GF-D8 (cell line): Measurements from ENCODE around the gene PALLD.
A peak's percentile ranks its signal among the peaks of the same experiment; 100 is the strongest.
"Not testable (repeated sequence)": the region's sequence is repeated elsewhere in the genome, so short reads cannot be mapped to it uniquely, and the experiment has no call there.

Experiments
- DNase-seq: peaks from one replicate; lab custom pipeline; 2025; lab: John Stamatoyannopoulos, UW

The PALLD gene

DNA sequence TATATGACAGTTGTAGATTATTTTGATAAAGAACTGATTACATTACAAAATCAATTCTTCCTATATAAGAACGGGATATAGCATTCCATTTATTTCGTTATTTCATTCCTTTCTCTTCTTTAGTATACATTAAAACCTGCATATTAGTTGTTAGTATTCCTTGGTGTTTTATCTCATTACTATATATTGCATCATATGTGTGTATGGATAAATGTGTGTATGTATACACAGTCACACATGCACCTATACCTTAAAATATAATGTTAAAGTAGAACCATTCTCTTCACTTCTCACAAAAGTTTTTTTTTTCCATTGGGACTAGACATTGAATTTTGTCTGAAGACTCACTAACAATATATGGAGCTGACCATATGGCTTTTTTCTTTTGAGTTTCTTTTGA lies 5.3 kb upstream of the PALLD start:
- DNase-seq: no peak

GRCh38 chr4:168498251-168498650 lies 1.4 kb downstream of the PALLD start:
- no peak for DNase-seq

DNA sequence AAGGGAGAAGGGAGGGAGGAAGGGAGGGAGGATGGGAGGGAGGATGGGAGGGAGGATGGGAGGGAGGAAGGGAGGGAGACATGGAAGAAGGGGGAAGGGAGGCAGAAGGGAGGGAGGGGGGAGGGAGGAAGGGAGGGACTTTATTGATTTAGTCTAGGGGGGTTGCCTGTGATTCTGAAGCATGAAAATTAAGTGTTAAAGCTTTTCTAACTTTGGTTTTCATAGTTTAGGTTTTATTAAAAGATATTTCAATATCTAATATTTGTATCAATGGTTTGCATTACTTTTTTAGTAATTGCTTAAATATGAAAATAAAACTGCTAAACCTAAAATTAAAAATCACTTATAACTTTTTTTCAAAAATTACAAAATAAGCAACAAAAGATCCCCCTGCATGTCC lies 2.4 kb downstream of the PALLD start:
- no peak for DNase-seq

- no peak for DNase-seq
Observed at GRCh38 chr4:168501407-168501806, 4.6 kb downstream of the PALLD start.

DNA sequence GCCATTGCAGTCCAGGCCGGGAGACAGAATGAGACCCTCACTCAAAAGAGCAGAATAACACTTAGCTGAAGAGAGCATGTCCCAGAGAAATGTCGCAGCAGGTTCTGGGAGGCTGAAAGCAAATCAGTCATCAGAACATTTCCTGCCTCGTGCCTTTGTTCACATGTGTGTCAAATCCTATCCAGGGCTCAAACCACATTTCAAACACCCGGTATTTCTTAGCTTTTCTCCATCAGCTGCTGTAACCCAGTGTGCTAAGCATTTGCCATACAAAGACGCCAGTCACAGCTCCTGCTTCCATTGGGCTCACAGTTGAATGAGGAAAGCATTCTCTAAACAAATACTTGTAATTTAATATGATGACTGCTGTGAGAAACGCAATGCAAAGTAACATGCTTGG lies 6.0 kb downstream of the PALLD start:
- DNase-seq: no peak

GRCh38 chr4:168503652-168504362 lies 7.0 kb downstream of the PALLD start:
- peak; percentile 91 for DNase-seq

DNA sequence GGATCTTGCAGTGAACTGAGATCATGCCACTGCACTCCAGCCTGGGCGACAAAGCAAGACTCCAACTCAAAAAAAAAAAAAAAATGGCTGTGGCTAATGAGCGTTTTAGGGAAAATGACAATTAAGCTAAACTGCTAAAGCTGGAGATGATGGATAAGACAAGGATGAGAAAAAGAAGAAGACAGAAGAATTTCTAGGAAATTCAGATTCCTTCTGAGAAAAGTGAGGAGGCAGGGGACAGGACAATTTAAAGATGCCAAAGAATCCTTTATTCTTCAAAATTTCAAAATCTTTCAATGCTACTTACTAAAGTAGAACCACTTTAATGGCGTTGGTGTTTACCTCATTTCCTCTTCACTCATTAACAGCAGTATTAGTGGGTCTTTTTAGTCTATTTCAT lies 7.7 kb downstream of the PALLD start:
- DNase-seq: no peak

- peak; percentile 76 for DNase-seq
Observed at GRCh38 chr4:168506014-168506413, 9.2 kb downstream of the PALLD start.

DNA sequence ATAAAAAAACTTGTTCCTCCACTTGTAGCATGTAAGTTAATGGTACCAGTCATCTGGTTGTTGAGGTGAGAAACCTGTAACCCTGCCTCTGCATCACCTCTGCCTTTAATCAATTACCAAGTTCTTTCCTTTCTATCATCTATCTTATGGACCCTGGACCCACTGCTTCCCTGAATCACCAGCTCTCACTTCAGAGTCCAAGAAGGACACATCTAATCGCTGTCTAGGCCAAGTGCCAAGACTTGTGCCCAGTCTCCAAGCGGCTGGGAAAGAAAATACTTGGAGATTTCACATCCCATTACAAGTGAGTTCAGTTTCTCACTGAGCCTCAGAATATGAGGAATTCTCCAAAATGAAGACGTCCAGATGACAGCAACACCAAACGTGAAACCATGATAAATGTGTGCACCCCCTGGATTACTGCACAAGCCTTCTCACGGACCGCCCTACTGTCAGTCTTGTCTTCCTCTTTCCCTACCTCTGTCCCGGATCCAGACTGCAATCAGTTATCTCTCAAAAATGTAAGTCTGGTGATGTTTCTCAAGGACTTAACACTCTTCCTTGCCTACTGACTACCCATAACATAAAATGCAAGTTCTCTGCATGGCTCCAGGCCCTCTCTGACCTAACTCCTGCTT lies 10.4 kb downstream of the PALLD start:
- DNase-seq: no peak

GRCh38 chr4:168508683-168509082 lies 11.8 kb downstream of the PALLD start:
- no peak for DNase-seq

DNA sequence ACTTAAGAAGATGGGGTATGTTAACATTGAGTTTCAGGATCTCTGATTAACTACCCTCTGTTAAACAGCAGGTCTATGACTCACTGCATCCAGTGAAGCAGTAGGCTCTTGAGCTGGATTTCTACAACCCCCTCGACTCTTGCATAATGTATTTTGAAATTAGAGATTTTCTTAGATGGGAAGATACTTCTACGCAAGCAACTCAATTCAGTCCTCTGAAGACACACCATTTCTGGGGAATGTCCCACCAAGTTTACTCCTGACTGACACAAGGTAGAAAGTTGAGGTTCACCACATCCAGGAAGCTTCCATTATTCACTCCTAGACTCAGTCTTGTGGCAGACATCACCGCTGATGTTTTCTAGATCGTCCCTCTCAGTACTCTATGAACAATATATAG lies 12.9 kb downstream of the PALLD start:
- DNase-seq: peak; percentile 39

DNA sequence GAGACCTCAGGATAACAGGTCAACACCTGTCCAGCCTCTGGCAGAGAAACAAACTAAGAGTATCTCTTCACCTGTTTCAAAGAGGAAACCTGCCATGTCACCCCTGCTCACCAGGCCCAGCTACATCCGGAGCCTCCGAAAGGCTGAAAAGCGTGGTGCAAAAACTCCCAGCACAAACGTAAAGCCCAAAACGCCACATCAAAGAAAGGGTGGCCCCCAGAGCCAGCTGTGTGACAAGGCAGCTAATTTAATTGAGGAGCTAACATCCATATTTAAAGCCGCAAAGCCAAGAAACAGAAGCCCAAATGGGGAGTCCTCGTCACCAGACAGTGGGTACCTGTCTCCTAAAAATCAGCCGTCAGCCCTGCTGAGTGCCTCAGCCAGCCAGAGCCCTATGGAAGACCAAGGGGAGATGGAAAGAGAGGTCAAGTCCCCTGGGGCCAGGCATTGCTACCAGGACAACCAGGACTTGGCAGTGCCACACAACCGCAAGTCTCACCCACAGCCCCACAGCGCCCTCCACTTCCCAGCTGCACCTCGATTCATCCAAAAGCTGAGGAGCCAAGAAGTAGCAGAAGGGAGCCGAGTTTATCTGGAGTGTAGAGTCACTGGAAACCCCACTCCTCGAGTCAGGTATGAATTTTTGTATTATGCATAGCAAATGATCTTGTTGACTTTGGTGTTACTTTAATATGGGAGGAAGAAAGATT lies 15.1 kb downstream of the PALLD start:
- no peak for DNase-seq

- DNase-seq: not testable (repeated sequence)
Observed at GRCh38 chr4:168513826-168514225, 17.0 kb downstream of the PALLD start.

DNA sequence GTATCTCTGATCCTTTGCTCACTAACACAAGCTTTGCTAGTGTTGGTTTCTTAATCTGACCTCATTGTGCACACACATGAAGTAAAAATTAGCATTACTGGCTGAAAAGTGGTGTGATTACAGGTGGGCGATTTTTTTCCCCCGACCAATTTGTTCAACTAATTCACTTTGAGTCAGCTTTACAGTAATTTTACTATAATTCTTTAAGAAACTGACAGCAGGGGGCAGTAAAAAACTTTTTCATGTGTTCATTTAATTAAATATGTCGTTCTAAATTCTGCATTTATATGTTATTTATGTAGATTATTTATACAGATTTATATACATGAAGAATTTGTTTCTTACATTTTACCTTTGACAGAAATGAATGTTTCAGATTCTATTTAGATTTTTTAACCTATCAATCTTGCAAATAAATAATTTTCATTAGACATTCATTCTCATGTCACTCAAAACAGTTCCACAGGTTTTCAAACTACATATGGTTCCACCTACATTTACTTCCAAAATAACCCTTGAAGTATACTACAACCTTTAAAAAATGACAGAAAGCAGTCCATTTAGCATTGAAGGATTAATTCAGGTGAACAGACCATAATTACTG lies 17.5 kb downstream of the PALLD start:
- no peak for DNase-seq

GRCh38 chr4:168515222-168516011 lies 18.6 kb downstream of the PALLD start:
- no peak for DNase-seq

GRCh38 chr4:168516841-168517240 lies 20.0 kb downstream of the PALLD start:
- no peak for DNase-seq

DNA sequence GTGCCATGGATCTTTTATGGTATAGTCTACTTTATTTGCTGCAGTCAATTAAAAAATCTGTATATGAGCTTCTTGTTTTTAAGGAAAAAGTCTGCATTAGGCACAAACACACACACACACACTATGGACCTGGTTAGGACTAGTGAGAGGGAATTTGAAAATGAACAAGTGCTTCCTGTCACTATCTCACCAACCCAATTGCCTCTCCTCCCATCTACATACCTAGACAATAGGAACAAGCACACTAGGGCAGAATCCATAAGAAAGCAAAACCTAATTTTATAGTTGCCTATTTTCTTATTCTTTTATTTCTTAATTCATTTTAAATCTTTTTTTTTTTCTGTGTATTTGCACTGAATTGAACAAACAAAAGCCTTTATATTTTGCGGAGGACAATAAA lies 22.7 kb downstream of the PALLD start:
- no peak for DNase-seq

GRCh38 chr4:168521721-168522120 lies 24.9 kb downstream of the PALLD start:
- no peak for DNase-seq

GRCh38 chr4:168522356-168522755 lies 25.5 kb downstream of the PALLD start:
- DNase-seq: no peak

DNA sequence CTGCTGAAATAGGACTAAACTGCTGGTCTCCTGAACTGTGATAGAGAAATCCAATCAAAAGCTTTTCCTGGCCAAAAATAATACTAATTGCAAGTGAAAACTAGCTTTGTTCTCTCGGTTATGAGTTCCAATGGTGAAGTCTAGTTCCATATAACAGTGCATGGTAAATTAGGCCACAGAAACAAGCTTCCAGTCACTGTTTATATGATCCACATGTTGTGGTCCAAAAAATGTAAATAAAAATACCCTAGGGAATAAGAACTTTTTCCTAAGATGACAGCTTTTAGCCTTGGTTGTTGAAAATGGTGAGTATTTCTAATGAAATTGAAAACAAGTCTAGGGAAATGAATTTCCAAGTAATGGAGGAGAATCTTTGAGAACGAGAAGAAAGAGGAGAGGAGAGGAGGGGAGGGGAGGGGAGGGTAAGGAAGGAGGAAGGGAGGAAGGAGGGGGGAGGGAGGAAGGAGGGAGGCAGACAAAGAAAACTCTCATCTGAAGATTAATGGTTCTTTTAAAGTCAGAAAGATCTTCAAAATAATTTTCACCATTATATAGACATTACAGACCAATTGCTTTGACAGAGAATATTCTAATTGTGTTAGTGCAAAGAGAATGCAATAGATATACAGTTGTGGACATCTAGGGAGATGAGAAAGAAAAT lies 26.1 kb downstream of the PALLD start:
- DNase-seq: no peak

GRCh38 chr4:168524006-168524405 lies 27.2 kb downstream of the PALLD start:
- DNase-seq: no peak

DNA sequence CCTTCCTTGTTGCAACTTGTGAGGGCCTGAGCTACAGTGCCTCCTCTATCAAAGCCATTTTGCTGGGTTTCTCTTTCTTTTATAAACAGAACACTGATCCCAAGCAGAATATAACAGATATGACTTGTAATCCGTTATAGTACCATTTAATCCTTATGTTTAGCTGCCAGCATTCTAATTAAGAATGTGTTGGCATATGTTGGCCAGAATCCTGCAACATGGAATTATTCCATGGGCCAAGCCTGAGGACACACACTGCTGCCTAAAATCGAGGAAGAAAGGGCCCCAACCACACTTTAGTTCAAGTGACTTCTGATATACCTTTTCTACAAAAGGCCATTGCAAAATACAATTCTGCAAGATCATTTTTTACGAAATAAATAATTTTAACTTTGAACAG lies 28.0 kb downstream of the PALLD start:
- no peak for DNase-seq
